RWPE2 (cell line): ENCODE data around the gene GET4.
"Not testable (repeated sequence)": the region's sequence is repeated elsewhere in the genome, so short reads cannot be mapped to it uniquely, and the experiment has no call there.

Experiments
- ATAC-seq: fragments of 200-7000 bp; cut with Tn5 transposase; 3 replicates; pipeline ENCODE4 v1.9.1; 2021; ENCODE audit warnings: low read depth
- DNase-seq: peaks from one replicate; pipeline ENCODE4 v3.0.0-alpha.2; 2020; ENCODE audit warnings: low spot score
- H3K27ac ChIP-seq: fragments of 450-650 bp; 2 replicates; pipeline ENCODE4 v1.5.1; 2017; ENCODE audit warnings: mild to moderate bottlenecking; ENCODE audit not compliant: poor library complexity, severe bottlenecking
- H3K27me3 ChIP-seq: fragments of 250-450 bp; sonication (Bioruptor Pico); 2 replicates; pipeline ENCODE4 v1.5.1; 2021; ENCODE audit warnings: mild to moderate bottlenecking, moderate library complexity; ENCODE audit not compliant: insufficient read depth, poor library complexity, severe bottlenecking
- H3K36me3 ChIP-seq: fragments of 250-450 bp; sonication (Bioruptor Pico); 2 replicates; pipeline ENCODE4 v1.5.1; 2020; ENCODE audit warnings: low read depth, mild to moderate bottlenecking, moderate library complexity
- H3K4me1 ChIP-seq: fragments of 250-450 bp; sonication (Bioruptor Pico); 2 replicates; pipeline ENCODE4 v1.5.1; 2021; ENCODE audit warnings: mild to moderate bottlenecking, moderate library complexity; ENCODE audit not compliant: insufficient read depth, poor library complexity, severe bottlenecking
- H3K4me3 ChIP-seq: fragments of 250-450 bp; sonication (Bioruptor Pico); 2 replicates; pipeline ENCODE4 v1.5.1; 2021; ENCODE audit warnings: mild to moderate bottlenecking, moderate library complexity; ENCODE audit not compliant: severe bottlenecking
- H3K9me3 ChIP-seq: fragments of 250-450 bp; sonication (Bioruptor Pico); 2 replicates; pipeline ENCODE4 v1.5.1; 2021; ENCODE audit warnings: mild to moderate bottlenecking, moderate library complexity; ENCODE audit not compliant: severe bottlenecking
- TF ChIP-seq, protein P1 (sequence below): fragments of 450-650 bp; IDR thresholded peaks from one replicate; pipeline ENCODE4 v1.5.1; 2017; ENCODE audit warnings: mild to moderate bottlenecking, moderate library complexity; ENCODE audit not compliant: poor library complexity, severe bottlenecking

GET4 gene

DNA sequence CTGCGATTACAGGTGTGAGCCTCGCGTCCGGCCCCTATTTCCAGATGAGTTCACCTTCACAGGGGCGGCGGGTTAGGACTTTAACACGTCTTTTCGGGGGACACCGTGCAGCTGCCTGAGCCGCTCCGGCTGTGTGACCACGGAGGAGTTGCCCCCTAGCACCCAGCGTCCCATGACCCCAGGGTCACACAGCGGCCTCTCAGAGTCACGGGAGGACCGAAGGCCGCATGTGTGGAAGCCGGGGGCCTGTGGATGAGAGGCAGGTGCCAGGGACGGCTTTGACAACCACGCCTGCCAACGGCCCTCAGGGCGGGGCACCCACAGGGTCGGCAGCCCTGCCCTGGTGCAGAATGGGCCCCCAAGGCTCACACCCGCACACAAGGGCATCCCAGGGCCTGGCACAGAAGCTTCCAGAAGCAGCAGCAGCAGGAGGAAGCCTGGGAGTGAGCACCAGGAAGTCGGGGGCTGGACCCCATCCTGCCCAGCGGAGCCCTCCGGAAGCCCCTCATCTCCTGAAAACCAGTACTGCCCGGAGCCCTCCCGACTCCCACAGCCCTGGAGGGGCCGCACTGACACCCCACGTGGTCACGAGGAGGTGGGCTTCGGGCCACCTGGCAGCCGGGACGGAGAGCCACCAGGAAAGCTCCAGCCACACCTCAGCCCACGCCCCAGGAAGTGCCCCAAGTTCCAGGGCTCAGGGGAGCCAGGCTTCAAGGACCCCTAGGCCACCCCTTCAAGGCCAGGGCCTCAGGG, 45.4 kb downstream of the GET4 start:
- Histone ChIP-seq H3K4me3 (no peak overlapping the region), H3K27ac (no peak overlapping the region)

GRCh38 chr7:922334-923107, 46.2 kb downstream of the GET4 start:
- Histone ChIP-seq H3K9me3 (no peaks in the 10 kb centered on the region), H3K4me3 (no peak overlapping the region), H3K27ac (no peak overlapping the region), H3K27me3 (no peaks in the 10 kb centered on the region), H3K4me1 (peaks cover 7% of the 10 kb centered on the region), H3K36me3 (no peaks in the 10 kb centered on the region)
- ATAC-seq (no peak), DNase-seq (peak; percentile 45)
- TF ChIP-seq, protein P1, sequence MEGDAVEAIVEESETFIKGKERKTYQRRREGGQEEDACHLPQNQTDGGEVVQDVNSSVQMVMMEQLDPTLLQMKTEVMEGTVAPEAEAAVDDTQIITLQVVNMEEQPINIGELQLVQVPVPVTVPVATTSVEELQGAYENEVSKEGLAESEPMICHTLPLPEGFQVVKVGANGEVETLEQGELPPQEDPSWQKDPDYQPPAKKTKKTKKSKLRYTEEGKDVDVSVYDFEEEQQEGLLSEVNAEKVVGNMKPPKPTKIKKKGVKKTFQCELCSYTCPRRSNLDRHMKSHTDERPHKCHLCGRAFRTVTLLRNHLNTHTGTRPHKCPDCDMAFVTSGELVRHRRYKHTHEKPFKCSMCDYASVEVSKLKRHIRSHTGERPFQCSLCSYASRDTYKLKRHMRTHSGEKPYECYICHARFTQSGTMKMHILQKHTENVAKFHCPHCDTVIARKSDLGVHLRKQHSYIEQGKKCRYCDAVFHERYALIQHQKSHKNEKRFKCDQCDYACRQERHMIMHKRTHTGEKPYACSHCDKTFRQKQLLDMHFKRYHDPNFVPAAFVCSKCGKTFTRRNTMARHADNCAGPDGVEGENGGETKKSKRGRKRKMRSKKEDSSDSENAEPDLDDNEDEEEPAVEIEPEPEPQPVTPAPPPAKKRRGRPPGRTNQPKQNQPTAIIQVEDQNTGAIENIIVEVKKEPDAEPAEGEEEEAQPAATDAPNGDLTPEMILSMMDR = no peak

More for the DNA sequence above, 45.4 kb downstream of the GET4 start:
- Histone ChIP-seq H3K36me3 (no peaks in the 10 kb centered on the region), H3K4me1 (peaks cover 7% of the 10 kb centered on the region), H3K9me3 (no peaks in the 10 kb centered on the region), H3K27me3 (no peaks in the 10 kb centered on the region)
- ATAC-seq (no peak), DNase-seq (peak; percentile 41)
- TF ChIP-seq, protein P1 = no peak

DNA sequence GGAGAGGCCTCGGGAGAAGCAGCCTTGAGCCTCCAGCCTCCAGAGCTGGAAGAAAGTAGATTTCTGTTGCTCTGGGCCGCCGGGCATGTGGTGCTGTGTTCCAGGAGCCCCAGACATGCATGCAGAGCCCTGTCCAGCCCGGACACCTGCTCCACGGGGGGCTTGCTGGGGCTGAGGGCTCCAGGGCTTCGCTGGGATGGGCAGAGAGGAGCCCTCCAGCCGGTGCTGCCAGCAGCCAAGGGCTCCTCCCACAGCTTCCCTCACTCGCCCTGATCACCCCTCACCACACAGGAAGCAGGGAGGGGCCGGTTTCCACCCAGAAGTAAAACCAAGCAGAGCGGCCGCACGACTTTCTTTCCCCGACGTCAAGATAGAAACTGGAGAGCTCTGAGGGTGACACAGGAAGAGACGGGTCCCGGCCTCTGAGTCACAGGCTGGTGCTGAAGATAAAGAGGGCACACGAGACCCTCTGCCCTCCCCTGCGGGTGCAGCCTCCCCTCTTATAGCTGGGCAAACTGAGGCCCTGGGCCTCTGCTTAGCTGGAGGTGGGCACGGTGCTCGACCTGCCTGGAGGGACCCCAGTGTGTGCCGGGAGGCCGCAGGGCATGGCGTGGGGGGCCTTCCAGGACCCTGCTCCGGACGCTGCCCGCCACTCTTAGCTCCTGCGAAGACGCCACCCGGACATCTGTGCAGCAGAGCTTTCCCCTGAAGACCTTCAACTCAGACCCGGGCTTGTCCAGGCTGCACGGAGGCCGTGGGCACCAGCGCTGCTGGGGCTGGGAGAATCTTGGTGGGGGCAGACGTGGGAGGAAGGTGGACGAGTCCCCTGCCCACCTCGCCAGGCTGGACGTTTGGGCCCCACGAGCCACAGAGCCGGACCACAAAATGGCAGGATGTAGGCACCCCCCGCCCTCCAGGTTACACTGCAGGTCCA, 47.0 kb downstream of the GET4 start:
- TF ChIP-seq, protein P1 = no peak

GRCh38 chr7:924042-924441, 47.7 kb downstream of the GET4 start:
- H3K36me3 ChIP-seq, H3K27ac ChIP-seq, ATAC-seq: not testable (repeated sequence)

More for the DNA sequence above, 47.0 kb downstream of the GET4 start:
- Histone ChIP-seq H3K9me3 (no peaks in the 10 kb centered on the region), H3K4me3 (no peak overlapping the region), H3K27me3 (no peaks in the 10 kb centered on the region), H3K4me1 (peaks cover 7% of the 10 kb centered on the region), H3K27ac (no peak overlapping the region), H3K36me3 (no peaks in the 10 kb centered on the region)
- ATAC-seq (peak; percentile 42; the same call in 1 of the 3 replicates), DNase-seq (peak; percentile 62)

More at GRCh38 chr7:924042-924441, 47.7 kb downstream of the GET4 start:
- H3K4me1 ChIP-seq, H3K27me3 ChIP-seq, H3K9me3 ChIP-seq, H3K4me3 ChIP-seq: not testable (repeated sequence)
- DNase-seq = peak; percentile 49
